Measurements from ENCODE around the gene NAA20.

NAA20 gene

DNA sequence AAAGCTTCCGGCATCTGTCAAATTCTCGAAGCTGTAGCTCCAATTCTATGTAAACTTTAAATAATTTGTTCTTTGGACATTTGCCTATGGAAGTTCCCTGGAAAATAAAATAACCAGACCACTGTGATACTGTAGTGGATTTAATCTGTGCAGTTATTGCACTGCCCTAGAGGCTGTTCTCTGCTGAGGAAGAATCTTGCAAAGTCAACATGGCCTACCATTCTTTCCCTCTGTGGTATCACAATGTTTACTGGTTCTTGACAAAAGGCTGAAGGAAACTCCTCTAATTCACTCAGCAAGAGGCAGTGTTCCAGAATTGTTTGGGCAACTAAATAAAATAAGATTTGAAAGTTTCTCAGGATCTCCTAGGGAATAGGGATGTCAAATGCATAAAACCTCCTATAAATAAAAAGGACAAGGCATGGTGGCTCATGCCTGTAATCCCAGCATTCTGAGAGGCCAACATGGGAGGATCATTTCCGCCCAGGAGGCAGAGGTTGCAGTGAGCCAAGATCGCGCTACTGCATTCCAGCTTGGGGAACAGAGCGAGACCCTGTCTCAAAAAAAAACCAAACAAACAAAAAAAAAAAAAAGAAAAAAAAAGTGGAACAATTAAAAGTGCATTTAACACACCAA is 22.7 kb downstream of the NAA20 start:
- DNase-seq, result no peak
- no peaks in the 10 kb centered on the region for H3K9me3 ChIP-seq
- peaks cover 77 to 100% (median 90%) of the 10 kb centered on the region in 3 donors for H3K36me3 ChIP-seq
- H3K4me1 ChIP-seq, result no peaks in the 10 kb centered on the region
- H3K27me3 ChIP-seq, result no peaks in the 10 kb centered on the region
- H3K27ac ChIP-seq, result no peak overlapping the region
- TF ChIP-seq, protein P1, sequence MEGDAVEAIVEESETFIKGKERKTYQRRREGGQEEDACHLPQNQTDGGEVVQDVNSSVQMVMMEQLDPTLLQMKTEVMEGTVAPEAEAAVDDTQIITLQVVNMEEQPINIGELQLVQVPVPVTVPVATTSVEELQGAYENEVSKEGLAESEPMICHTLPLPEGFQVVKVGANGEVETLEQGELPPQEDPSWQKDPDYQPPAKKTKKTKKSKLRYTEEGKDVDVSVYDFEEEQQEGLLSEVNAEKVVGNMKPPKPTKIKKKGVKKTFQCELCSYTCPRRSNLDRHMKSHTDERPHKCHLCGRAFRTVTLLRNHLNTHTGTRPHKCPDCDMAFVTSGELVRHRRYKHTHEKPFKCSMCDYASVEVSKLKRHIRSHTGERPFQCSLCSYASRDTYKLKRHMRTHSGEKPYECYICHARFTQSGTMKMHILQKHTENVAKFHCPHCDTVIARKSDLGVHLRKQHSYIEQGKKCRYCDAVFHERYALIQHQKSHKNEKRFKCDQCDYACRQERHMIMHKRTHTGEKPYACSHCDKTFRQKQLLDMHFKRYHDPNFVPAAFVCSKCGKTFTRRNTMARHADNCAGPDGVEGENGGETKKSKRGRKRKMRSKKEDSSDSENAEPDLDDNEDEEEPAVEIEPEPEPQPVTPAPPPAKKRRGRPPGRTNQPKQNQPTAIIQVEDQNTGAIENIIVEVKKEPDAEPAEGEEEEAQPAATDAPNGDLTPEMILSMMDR (IDR thresholded peaks at IDR 0.05), result no peak
- no peak overlapping the region for H3K4me3 ChIP-seq
- intact Hi-C loops (cut with DNase I; ENCODE audit: low total_unique reads), result no loop called here

DNA sequence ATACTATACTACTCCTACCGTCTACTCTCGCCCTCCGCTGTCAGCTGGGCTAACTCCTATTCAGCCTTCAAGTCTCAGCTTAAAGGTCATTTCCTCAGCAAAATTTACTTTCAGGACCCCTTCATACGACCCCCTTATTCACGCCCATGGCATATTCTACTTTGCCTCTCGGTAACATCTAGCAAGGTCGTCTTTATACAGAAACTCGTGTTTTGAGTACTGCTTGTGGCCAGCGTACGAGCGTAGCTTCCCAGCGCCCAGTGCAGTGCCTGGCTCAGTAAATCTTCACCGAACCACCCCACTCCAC is 34.6 kb downstream of the NAA20 start:
- peaks cover 36 to 39% (median 37%) of the 10 kb centered on the region in 3 donors for H3K36me3 ChIP-seq
- no peaks in the 10 kb centered on the region for H3K9me3 ChIP-seq
- peak overlapping the region; percentile 88 for H3K4me3 ChIP-seq
- intact Hi-C loops (cut with DNase I; ENCODE audit: low total_unique reads), result loop anchor here (5.0 kb wide), 1 partner anchor 34 kb away; the partner anchor contains the start of gene NAA20
- H3K4me1 ChIP-seq, result peaks cover 0 to 18% (median 12%) of the 10 kb centered on the region in 4 donors
- H3K27ac ChIP-seq, result peak overlapping the region; percentile 88
- no peak for DNase-seq
- H3K27me3 ChIP-seq, result no peaks in the 10 kb centered on the region
- TF ChIP-seq, protein P1 (IDR thresholded peaks at IDR 0.05), result no peak

DNA sequence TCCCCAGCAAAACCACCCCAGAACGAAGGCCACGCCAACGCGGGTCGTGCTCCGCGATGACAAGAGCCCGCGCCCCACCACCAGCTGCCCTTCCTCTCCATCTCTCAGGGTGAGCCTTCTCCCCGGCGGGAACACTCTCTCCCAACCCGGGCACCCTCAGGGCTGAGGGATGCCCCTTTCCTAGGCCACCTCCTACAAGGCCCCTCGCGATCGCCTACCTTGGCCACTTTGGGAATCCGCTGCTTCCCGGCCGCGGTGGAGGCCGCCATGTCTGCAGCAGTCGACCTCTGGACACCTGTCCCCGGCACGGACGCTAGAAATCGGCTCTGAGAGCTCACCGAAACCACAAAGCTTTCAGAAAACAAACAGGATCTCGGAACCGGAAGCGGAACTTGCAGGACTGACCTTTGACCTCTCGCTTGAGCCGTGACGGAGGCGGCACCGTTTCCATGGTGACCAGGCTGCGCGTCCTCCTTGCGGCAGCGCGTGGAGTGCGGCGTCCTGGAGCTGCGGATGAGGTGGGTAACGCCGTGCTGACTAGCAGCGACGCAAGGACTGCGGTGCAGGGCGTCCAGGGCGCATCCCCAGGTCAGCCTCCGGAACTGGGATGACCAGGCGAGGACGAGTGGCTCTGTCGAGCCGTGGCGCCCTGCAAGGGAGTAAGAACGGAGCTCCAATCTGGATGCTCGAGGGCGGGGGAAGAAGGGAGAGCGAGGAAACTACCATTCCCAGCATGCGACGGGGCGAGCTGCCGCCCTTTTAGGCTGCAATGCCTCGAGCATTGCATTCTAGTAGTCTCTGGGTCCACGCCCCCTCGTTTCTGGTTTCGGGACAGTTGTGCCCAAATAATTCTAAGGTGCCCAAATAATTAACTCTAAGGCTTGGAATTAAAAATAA is 35.2 kb downstream of the NAA20 start, which contains the start of the genes CFAP61 and CRNKL1:
CFAP61 (plus strand) TSS at position 459 of the 897 bp plus-strand sequence. CDS start 4,122 bp downstream, outside the sequence.
CRNKL1 (minus strand) TSS at position 393 of the 897 bp plus-strand sequence; CDS start at position 269, 124 bp downstream.
- intact Hi-C loops (cut with DNase I; ENCODE audit: low total_unique reads), result loop anchor here (5.0 kb wide), 1 partner anchor 35 kb away; the partner anchor contains the start of gene NAA20
- Histone ChIP-seq H3K4me3 (peak within 1 kb of the TSS; percentile 88), H3K36me3 (peaks cover 30 to 33% (median 31%) of the 10 kb centered on the region in 3 donors), H3K9me3 (no peaks in the 10 kb centered on the region), H3K27ac (peak within 1 kb of the TSS; percentile 88), H3K4me1 (peaks cover 0 to 18% (median 12%) of the 10 kb centered on the region in 4 donors), H3K27me3 (no peaks in the 10 kb centered on the region)
- DNase-seq, result peak; percentile 94 to 97
- TF ChIP-seq, protein P1 (IDR thresholded peaks at IDR 0.05), result peak in 1 of 2 experiments; percentile 46

DNA sequence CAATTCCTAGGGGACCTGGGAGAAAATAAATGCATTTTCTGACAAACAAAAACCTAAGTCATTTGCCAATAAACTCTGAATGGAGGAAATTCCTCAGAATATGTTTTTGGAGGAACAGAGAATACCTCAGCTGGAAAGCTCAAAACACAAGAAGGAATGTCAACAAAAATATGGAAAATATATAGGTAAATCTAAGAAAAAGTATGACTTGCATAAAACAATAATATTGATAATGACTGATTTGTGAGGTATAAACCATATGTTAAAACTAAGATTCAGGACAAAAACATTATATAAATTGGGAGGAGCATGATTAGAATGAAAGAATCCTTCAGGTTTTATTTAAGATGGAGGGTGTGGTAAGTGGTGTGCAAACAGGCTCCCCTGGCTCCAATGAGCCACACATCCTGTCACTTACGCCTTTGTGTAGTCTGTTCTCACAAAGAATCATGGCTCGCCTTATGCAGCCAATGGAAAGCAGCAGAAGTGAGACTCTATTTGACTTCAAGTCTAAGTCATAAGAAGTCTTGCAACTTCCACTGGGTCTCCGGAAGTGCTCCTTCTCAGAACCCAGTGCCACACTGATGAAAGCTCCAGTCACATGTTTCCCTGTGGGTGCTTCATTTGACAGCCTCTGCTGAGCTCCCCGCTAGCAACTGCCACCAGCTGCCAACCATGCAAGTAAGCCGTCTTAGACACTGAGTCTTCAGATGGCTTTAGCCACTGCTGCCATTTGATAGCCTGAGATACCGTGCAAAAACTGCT is 43.3 kb downstream of the NAA20 start:
- H3K36me3 ChIP-seq, result no peaks in the 10 kb centered on the region
- H3K27ac ChIP-seq, result no peak overlapping the region
- H3K4me1 ChIP-seq, result no peaks in the 10 kb centered on the region
- TF ChIP-seq, protein P1 (IDR thresholded peaks at IDR 0.05), result no peak
- H3K27me3 ChIP-seq, result peaks cover 0 to 3% of the 10 kb centered on the region in 2 donors
- DNase-seq, result no peak
- no peaks in the 10 kb centered on the region for H3K9me3 ChIP-seq
- no peak overlapping the region for H3K4me3 ChIP-seq
- intact Hi-C loops (cut with DNase I; ENCODE audit: low total_unique reads), result no loop called here

Data from tibial artery (tissue), 4 donors.